Keratinocyte (primary cell): ENCODE data around the gene KCNN4. TPM values are rescaled to one million over a fixed set of nuclear protein-coding genes. Genes with fewer than 3 reads are reported as not detected.
A peak's percentile ranks its signal among the peaks of the same experiment; 100 is the strongest.
"Not testable (repeated sequence)": the region's sequence is repeated elsewhere in the genome, so short reads cannot be mapped to it uniquely, and the experiment has no call there.

ENCODE experiments used
- DNase-seq: peaks from one replicate; pipeline ENCODE4 v3.0.0-alpha.2; 2011; ENCODE audit warnings: low read depth, missing footprints, low spot score
- FAIRE-seq: peaks from 2 replicates; lab custom pipeline; 2011; peaks lifted over from hg19 to GRCh38; lab: Jason Lieb, UNC
- H2AFZ ChIP-seq: 2 replicates; pipeline ENCODE4 v1.6.0; 2012; ENCODE audit warnings: low read length, control low read depth, inconsistent platforms; ENCODE audit not compliant: control insufficient read depth
- H3K27ac ChIP-seq: 2 replicates; pipeline ENCODE4 v1.5.1; 2011; ENCODE audit warnings: low read length; ENCODE audit not compliant: control insufficient read depth, insufficient read depth
- H3K27me3 ChIP-seq: 3 replicates; pipeline ENCODE4 v1.6.0; 2011; ENCODE audit warnings: low read length; ENCODE audit not compliant: control insufficient read depth, insufficient read depth; ENCODE audit errors: extremely low read depth
- H3K36me3 ChIP-seq, 2 experiments: 2 replicates in 1 of 2; 3 replicates in 1 of 2; pipeline ENCODE4 v1.5.1; 2011; ENCODE audit warnings: low read length in 2 of 2, mild to moderate bottlenecking in 1 of 2; ENCODE audit not compliant: control insufficient read depth in 2 of 2, insufficient read depth in 2 of 2; ENCODE audit errors: extremely low read depth in 1 of 2
- H3K4me1 ChIP-seq: 3 replicates; pipeline ENCODE4 v1.5.1; 2011; ENCODE audit warnings: low read length; ENCODE audit not compliant: control insufficient read depth, insufficient read depth; ENCODE audit errors: extremely low read depth
- H3K4me2 ChIP-seq: 3 replicates; pipeline ENCODE4 v1.6.0; 2011; ENCODE audit warnings: low read depth, low read length; ENCODE audit not compliant: control insufficient read depth, insufficient read depth; ENCODE audit errors: extremely low read depth
- H3K4me3 ChIP-seq, 3 experiments: fragments of 200-600 bp in 1 of 3; sonication (generic) in 1 of 3; 2 replicates in 2 of 3; 3 replicates in 1 of 3; pipeline ENCODE4 v1.5.1; 2011 to 2016; ENCODE audit warnings: low read length in 3 of 3, mild to moderate bottlenecking in 3 of 3, control low read depth in 2 of 3, inconsistent platforms in 1 of 3, low read depth in 1 of 3, mixed read lengths in 1 of 3, mixed run types in 1 of 3, moderate library complexity in 1 of 3; ENCODE audit not compliant: control insufficient read depth in 2 of 3, insufficient read depth in 2 of 3; ENCODE audit errors: extremely low read depth in 1 of 3
- H3K79me2 ChIP-seq: 2 replicates; pipeline ENCODE4 v1.6.0; 2012; ENCODE audit warnings: low read length; ENCODE audit not compliant: control insufficient read depth, insufficient read depth
- H3K9ac ChIP-seq: 3 replicates; pipeline ENCODE4 v1.6.0; 2011; ENCODE audit warnings: low read length; ENCODE audit not compliant: control insufficient read depth, insufficient read depth; ENCODE audit errors: extremely low read depth
- H3K9me1 ChIP-seq: 3 replicates; pipeline ENCODE4 v1.6.0; 2011; ENCODE audit warnings: low read length; ENCODE audit not compliant: control insufficient read depth, insufficient read depth; ENCODE audit errors: extremely low read depth
- H3K9me3 ChIP-seq: 2 replicates; pipeline ENCODE4 v1.5.1; 2012; ENCODE audit warnings: low read depth, low read length; ENCODE audit not compliant: control insufficient read depth
- H4K20me1 ChIP-seq: 3 replicates; pipeline ENCODE4 v1.6.0; 2011; ENCODE audit warnings: low read length; ENCODE audit not compliant: control insufficient read depth, insufficient read depth; ENCODE audit errors: extremely low read depth
- CTCF ChIP-seq, 3 experiments: IDR thresholded peaks in 1 of 3; conservative IDR thresholded peaks in 1 of 3; optimal IDR thresholded peaks in 1 of 3; 2 replicates in 2 of 3; 3 replicates in 1 of 3; pipeline versions ENCODE3 to v1.5.1; 2011; ENCODE audit warnings: low read length in 3 of 3, mild to moderate bottlenecking in 3 of 3, moderate library complexity in 2 of 3, control low read depth in 1 of 3, inconsistent platforms in 1 of 3; ENCODE audit not compliant: insufficient read depth in 2 of 3; ENCODE audit errors: extremely low read depth in 1 of 3
- EZH2 ChIP-seq: IDR thresholded peaks from one replicate; pipeline ENCODE4 v1.6.1; 2012; ENCODE audit warnings: inconsistent platforms, mild to moderate bottlenecking, low read length, moderate library complexity
- dilution Hi-C: fragments of 300-500 bp; cut with MboI; formaldehyde crosslinking; loops from one replicate; pipeline ENCODE4 v1.7.0; 2020; ENCODE audit warnings: low sequenced_read_pairs; ENCODE audit not compliant: extremely low pct_ligation_motif_present
- polyA plus RNA-seq, 5 experiments: library from polyadenylated mRNA; depleted of rRNA in 3 of 5; stranded (reverse) in 3 of 5; stranded (forward) in 1 of 5; unstranded in 1 of 5; fragments of >200 nt; gene quantifications; 1 replicate in 1 of 5; 2 replicates in 3 of 5; 3 replicates in 1 of 5; pipeline versions ENCODE4 v1.2.1 to v1.2.3, GENCODE V29; 2011 to 2012; ENCODE audit warnings: missing spikeins in 2 of 5, low read depth in 1 of 5, low replicate concordance in 1 of 5

KCNN4 gene
- polyA plus RNA-seq, 1 donor (not counting 4 experiments of a cell fraction or from before 2014, with no cell fraction given): 9.8 TPM

- dilution Hi-C loops: no loop called here
- H3K4me2 ChIP-seq: peak overlapping the region; percentile 73
- H2AFZ ChIP-seq: peak overlapping the region; percentile 91
- H3K27me3 ChIP-seq: no peaks in the 10 kb centered on the region
- H4K20me1 ChIP-seq: no peaks in the 10 kb centered on the region
- no peaks in the 10 kb centered on the region for H3K36me3 ChIP-seq
- peak overlapping the region; percentile 31 for H3K9ac ChIP-seq
- peaks cover 18% of the 10 kb centered on the region for H3K4me1 ChIP-seq
- H3K27ac ChIP-seq: no peak overlapping the region
- DNase-seq (no peak), FAIRE-seq (peak; percentile 32)
- H3K9me3 ChIP-seq: no peaks in the 10 kb centered on the region
- no peaks in the 10 kb centered on the region for H3K79me2 ChIP-seq
- TF ChIP-seq EZH2 (no peak), CTCF (optimal IDR thresholded peaks at IDR 0.05 in 1 of 3, IDR thresholded peaks at IDR 0.05 in 1 of 3, conservative IDR thresholded peaks at IDR 0.05 in 1 of 3; ENCODE audit: extremely low read depth in 1 of 3, insufficient read depth in 2 of 3, low read length in 3 of 3) (no peak)
- H3K4me3 ChIP-seq: peak overlapping the region; percentile 34 to 51 (median 48)
- H3K9me1 ChIP-seq: no peaks in the 10 kb centered on the region
These were observed 39.5 kb upstream of the KCNN4 start for GRCh38 chr19:43820098-43820883.

- Histone ChIP-seq H3K4me1 (peaks cover 18% of the 10 kb centered on the region), H2AFZ (no peak overlapping the region), H3K27ac (peak overlapping the region; percentile 16), H4K20me1 (no peaks in the 10 kb centered on the region), H3K4me3 (no peak overlapping the region), H3K27me3 (no peaks in the 10 kb centered on the region), H3K9me1 (no peaks in the 10 kb centered on the region), H3K4me2 (peak overlapping the region; percentile 13), H3K36me3 (no peaks in the 10 kb centered on the region), H3K79me2 (no peaks in the 10 kb centered on the region), H3K9ac (no peak overlapping the region), H3K9me3 (no peaks in the 10 kb centered on the region)
- peak; percentile 90 for FAIRE-seq
- TF ChIP-seq CTCF (optimal IDR thresholded peaks at IDR 0.05 in 1 of 3, IDR thresholded peaks at IDR 0.05 in 1 of 3, conservative IDR thresholded peaks at IDR 0.05 in 1 of 3; ENCODE audit: extremely low read depth in 1 of 3, insufficient read depth in 2 of 3, low read length in 3 of 3): no peak
- TF ChIP-seq EZH2: no peak
- DNase-seq: no peak
- dilution Hi-C loops: no loop called here
These were observed 37.7 kb upstream of the KCNN4 start for GRCh38 chr19:43818500-43818899.

DNA sequence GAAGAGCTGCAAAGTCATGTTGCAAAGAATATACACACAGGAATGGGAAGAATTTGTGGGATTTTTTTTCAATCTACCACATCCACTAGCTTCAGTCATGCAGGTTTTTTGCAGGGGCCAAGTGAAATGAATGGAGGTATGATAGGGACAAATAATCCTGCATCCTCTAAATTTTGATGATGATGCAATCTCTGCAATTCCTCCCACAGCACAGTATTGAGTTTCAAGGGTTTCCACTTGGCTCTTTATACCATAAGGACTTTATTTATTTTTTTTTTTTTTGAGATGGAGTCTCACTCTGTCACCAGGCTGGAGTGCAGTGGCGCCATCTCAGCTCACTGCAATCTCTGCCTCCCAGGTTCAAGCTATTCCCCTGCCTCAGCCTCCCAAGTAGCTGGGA is 36.7 kb upstream of the KCNN4 start:
- FAIRE-seq, dilution Hi-C loops, H3K27ac ChIP-seq: not testable (repeated sequence)

More for the DNA sequence above, 36.7 kb upstream of the KCNN4 start:
- not testable (repeated sequence) for DNase-seq, H3K4me3 ChIP-seq, H3K9me1 ChIP-seq, H2AFZ ChIP-seq, H3K9me3 ChIP-seq, H3K9ac ChIP-seq, H3K36me3 ChIP-seq, H3K27me3 ChIP-seq, H3K79me2 ChIP-seq, H4K20me1 ChIP-seq, H3K4me2 ChIP-seq
- peaks cover 18% of the 10 kb centered on the region for H3K4me1 ChIP-seq
